DMS53 treated with DMSO at 0.1 percent for 48 hours (cell line): ENCODE data around the gene DNAJC12.
"Not testable (repeated sequence)": the region's sequence is repeated elsewhere in the genome, so short reads cannot be mapped to it uniquely, and the experiment has no call there.

Source experiments
- DNase-seq: peaks from one replicate; lab custom pipeline; 2025; ENCODE audit not compliant: unreplicated experiment; lab: John Stamatoyannopoulos, UW

The DNAJC12 gene

DNA sequence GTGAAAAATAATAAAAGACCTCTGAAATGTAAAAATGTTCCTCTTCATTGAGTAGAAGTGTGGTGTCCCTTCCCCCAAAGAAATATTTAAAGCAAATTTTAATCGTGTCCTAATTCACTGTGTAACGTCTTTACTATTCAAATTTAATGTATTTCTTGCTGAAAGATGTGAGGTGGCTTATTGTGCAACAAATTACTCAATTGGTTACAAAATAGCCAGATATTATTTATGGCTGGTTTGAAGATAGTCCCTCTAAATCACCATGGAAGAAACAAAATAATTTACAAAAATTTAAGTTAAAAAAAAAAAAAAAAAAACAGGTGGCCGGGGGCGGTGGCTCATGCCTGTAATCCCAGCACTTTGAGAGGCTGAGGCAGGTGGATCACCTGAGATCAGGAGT lies 43.7 kb downstream of the DNAJC12 start:
- no peak for DNase-seq

DNA sequence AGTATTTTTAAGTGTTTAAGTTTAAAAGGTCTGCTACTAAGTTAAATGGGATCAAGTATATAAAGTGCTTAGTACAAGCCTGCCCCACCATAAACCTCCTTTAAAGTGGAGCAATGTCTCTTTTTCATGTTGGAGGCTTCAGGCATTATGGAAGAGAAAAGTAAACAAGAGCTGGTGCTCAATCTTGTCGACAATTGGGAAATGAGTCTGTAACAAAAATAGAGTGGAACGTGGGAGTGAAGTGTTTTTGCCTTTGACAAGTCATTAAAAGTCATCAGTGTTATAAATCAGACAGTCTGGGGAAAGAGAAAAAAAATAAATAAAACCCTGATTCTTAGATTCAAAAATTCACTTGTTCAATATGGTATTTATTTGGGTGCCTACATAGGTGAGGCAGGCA lies 44.7 kb downstream of the DNAJC12 start:
- no peak for DNase-seq

DNA sequence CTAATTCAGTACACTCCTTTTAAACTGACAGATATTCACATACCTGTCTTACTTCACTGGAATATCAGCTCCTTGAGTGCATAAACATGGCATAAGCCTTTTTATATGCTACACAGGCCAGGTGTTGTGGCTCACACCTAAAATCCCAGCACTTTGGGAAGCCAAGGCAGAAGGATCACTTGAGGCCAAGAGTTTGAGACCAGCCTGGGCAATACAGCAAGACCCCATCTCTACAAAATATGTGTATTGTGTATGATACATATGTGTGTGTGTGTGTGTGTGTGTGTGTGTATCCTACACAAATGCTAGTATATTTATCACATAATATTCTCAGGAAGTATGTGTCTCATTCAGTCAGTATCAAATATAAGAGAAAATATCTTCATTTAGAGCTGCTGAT lies 45.3 kb downstream of the DNAJC12 start:
- no peak for DNase-seq

DNA sequence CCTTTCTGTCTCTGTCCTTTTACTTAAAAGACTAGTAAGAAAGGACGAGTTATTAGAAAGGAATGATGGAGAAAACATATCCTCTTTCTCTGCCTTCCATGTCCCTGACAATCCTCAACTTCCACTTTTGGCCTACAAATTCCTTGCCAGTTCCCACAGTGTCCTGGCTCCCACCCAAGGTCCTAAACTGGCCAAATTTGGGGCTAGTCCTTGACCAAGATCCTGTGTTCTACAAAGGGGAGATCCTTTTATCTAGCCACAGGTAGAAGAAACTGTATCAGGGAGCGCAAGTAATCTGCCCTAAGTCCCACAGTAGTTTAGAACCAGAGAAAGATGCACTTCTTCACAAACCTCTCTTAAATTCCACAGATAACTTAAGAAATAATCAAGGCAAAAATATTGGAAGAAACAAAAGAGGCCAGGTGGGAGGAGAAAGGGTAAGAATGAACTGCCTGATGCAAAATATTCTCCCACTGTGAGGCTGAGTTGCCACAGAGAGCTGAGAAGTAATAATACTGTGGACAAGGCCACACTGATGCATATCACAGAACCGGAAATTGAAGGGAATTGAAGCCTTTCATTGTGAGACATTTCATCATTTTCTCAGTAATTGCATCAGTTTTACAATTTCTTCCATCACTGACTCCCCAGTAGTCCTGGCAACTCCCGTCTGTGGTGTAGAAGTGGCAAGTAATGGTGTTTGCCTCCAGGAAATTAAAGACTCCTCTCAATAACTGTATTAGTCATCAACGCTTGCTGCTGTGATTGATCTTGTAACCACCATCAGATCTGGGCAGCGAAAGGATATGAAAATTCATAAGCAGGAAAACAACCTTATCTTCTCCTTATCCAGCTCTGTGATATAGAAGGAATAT lies 47.2 kb downstream of the DNAJC12 start:
- peak; percentile 31 for DNase-seq

DNA sequence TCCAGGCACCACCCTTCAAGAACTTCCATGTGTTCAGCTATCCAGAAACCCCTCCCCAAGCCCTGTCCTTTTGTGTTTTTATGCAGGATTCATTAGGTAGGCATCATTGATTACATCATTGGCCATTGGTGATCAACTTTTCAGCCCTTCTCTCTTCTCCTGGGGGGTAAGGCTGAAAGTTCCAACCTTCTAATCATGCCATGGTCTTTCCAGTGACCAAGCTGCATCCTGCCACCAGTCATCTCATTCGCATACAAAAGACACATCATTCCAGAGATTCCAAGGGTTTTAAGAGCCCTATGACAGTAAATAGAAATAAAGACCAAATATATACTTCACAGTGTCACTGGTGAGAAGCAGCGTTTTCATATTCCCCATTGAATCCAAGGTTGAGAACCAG lies 48.2 kb downstream of the DNAJC12 start:
- DNase-seq = no peak

DNA sequence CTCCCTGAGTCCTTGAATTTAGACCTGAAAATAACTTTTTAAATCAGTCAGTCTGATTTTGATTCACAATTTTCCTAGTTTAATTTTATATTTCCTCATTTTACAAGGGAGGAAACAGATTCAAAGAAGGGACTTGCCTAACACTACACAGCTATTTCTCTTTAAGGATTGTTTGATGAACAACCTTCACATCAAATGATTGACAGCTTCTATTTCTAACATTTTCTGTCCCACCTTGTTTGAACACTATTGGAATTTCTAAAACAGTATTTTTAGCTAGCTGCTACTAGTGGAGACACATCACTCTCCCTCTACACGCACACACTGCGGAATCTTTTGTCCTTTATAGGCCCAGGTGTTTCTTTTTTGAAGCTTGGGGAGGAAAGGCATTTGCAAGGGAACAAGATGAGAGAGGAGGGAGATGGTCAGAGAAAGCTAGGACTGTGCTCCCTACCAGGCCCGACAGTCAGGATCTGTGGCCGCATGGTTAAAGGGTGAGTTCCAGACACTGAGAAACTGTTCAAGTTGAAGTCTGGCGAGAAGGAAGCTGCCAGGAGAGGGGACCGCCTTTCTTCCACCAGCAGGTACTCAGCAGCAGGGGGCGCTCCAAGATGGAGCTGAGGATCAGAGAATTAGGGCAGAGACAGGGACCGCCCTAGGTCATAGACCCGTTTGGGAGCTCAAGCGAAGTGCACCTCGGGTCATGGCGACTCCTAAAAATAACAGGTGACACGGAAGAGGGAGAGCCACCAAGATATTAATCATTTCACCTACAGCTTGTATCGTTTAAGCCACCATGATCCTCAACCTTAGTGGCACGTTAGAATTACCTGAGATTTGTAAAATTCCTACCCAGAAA lies 49.7 kb downstream of the DNAJC12 start:
- peak; percentile 64 for DNase-seq

DNA sequence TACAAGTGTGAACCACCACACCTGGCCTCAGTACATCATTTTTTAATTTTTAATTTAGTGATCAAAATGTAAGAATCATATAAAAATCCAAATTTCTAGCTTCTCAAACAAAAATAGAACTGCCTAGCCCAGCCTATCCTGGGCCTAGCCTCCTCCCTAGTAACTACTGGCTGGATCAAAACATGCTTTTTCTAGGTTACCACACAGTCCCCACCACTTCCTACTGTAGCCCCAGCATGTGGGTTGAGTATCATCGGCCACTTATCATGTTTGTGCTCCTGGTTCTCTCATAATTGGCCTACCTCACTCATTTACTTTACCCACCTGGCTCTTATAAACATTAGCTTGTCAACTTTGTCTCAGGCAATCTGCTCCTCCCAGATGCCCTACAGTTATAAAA lies 52.9 kb downstream of the DNAJC12 start:
- DNase-seq = peak; percentile 6

DNA sequence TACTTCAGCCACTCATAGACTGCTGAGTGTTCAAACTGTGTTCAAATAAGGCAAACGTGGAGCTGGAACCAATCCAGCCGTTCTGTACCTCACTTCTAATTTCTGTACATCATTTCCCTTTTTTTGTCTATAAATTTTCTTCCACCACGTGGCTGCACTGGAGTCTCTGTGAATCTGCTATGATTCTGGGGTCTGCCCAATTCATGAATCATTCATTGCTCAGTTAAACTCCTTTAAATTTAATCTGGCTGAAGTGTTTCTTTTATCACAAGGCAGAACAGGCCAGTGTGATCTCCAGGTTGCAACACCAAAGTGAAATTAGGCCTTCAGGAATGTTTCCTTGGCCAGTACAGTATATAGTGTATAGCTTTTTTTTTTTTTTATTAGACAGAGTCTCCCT lies 53.5 kb downstream of the DNAJC12 start:
- no peak for DNase-seq

DNA sequence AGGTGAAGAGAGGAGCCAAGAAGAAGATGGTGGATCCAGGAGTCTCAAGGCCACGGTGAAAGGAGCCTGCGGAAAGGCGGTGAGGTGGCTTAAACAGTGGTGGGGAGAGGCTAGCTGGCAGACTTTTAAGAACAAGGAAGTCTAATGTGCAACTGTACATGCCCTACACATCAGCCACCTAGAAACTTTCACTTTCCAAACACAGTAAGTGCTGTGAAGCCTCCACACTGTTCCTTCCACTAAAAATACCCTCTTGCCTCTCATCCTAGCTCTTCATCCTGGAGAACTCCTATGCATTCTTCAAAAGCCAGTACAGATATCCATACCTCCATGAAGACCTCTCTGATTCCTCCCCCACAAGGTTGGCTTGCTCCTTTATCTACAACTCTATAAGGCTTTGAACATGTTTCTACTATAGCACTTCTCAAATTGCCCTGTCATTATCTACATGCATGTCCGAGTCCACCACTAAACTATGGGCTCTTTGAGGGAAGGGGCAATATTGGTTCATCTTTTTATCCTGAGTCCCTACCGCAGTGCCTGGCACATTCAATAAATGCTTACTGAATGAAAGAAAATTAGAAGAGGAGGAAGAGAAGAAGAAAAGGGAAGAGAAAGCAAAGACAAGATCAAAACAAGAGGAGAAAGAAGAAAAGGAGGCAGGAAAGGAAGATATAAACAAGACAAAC lies 54.2 kb downstream of the DNAJC12 start:
- no peak for DNase-seq

DNA sequence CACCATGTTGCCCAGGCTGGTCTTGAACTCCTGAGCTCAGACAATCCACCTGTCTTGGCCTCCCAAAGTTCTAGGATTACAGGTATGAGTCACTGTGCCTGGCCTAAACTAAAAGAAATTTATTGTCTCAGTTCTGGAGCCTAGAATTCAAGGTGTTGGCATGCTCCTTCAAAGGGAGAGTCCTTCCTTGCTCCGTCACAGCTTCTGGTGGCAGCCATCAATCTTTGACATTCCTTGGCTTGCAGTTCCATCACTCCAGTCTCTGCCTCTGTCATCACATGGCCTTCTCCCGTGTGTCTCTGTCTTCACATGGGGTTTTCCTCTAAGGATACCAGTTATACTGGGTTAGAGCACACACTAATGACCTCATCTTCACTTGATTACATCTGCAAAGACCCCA lies 55.5 kb downstream of the DNAJC12 start:
- DNase-seq = no peak

DNA sequence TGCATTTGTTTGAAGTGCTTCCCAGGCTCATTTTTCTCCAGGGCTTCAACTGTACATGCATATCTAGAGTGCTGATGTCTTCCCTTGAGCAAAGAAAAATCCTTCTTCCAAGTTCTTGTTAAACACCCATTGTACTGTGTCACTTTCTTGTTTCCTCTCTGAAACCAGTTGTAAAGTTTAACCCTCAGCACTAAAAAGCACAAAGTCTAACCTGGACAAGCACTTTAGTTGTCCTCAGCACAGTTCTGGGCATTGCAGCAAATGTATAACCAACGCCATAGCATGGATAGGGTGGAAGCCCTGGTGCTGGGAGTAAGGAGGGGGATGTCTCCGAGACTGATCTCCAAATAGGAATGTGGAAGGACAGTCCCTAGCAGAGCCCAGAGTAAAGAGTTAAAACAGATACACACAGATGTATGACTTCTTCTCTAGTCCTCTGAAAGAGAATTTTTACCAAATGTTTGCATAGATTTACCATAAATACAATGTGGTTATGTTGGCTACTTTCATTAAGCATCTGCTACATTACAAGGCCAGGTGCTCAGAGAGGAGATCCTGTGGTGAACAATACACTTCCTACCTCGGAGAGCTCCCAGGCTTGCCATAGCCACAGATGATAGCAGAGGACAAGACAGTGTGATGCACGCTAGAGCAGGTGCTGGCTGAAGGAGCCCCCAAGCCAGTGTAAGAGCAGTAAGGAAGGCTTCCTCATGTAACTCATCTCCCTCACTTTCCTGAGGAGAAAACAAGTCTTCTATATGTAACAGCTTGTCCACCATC lies 57.0 kb downstream of the DNAJC12 start:
- DNase-seq = no peak

DNA sequence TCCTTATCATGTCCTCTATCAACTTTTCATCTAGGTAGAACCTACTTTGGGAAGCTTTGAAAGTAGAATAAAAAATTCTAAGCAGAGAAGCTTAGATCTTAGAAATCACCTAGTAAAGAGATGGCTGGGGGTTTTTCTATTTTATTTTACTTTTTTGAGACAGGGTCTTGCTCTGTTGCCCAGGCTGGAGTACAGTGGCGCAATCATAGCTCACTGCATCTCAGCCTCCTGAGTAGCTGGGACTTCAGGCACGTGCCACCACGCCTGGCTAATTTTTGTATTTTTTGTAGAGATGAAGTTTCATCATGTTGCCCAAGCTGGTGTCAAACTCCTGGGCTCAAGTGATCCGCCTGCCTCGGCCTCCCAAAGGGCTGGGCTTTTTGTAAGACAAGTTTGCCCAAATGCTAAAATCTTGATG lies 57.8 kb downstream of the DNAJC12 start:
- not testable (repeated sequence) for DNase-seq

DNA sequence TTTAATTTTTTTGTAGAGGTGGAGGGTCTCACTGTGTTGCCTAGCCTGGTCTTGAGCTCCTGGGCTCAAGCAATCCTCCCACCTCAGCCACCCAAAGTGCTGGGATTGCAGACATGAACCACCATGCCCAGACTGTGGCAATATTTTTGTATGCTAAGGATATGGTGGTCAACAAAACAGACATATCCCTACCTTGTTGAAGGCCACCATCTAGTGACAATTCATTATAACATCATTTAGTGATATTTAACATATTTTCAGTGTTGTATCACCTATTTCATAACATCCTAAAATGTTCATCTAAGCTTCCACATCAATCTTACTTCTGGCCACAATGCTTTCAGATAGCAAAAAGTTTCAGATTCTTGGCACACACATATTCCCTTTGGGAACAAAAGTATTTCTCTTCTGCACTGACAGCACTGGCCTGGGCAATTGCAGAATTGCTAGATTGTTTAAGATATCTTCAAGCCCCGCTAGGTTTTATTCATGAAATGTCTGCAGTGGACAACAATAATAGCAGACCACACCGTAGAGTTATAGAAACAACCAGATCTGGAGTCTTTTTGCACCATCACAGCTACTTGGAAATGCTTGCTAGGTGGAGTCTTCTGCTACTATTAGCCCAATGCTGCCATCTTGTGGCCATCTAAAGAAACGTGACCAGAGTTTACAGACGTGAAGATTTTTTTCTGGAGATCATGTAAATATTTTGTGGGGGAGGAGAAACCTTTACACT lies 58.4 kb downstream of the DNAJC12 start:
- DNase-seq = peak; percentile 87

DNA sequence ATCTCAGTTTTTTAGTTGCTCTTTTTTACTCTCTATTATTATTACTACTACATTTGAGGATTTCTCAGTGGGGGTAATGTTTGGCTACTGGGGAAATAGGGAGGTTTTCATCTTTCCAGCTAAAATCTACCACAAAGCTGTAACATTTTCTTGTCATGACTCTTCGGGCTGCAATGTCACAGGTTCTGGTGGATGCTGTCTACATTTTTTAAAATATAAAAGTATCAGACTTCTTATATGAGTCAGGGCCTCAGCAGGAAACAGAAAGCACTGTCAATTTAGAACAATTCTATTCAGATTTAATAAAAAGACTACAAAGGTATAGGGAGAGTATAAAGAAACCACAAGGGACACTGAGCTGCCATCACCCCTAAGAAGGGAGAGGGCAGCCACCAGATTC lies 61.6 kb downstream of the DNAJC12 start:
- DNase-seq = no peak

DNA sequence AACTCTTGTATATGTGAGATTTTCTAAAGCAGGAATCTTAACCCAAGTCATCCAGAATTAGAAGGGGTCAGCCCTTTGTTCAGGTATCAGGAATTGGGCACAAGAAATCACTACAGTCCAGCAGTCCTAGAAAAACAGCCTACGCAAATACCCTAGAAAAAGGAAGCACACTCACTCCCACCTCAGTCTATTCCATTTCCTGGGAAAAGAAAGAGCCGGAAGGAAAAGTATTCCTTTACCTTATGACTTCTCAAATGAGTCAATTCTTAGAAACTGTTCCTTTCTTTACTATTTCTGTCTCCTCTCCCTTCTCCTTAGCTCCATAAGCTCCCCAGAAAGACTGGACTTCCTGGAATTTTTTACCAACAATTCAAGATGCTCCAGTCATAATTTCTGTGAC lies 62.7 kb downstream of the DNAJC12 start:
- DNase-seq = no peak

DNA sequence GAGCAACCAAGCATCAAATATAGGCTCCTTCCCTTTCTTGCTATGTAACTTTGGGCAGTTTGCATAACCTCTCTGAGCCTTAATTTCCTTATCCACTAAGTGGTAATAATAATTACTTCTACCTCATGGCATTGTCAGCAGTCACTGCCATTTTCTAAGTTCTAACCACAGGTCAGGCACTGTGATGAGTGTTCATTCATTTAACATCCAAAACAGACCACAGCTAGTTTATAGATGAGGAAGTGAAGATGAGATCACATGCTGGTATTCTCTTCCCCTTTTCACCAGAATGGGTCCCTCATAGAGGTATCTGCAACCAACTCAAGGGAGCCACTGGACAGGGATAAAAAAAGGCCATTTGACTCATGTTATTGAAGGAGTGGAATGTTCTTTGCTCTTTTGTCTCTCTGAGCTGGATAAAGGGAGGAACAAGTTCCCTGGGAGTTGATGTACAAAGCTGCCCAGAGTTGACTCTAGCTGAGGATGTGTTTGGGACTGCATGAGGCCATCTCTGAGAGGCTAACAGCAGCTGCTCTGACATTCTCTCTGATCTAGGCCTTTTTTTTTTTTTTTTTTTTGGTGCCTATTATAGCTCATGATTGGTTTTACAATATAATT lies 65.0 kb downstream of the DNAJC12 start:
- DNase-seq = no peak

DNA sequence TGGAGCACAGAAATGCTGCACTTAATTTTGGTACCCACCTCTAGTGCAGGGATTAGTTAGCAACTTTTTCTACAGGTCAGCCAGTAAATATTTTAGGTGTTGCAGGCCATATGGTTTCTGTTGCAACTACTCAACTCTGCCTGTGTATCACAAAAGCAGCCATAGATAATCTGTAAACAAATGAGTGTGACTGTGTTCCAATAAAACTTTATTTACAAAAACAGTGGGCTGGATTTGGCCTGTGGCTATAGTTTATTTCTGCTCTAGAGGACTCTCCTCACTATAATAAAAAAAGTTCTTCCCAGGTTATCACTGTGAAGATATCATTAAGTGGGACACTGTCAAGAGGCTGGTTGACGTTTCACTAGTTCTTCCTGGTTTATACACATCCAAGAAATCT lies 65.8 kb downstream of the DNAJC12 start:
- DNase-seq = no peak

DNA sequence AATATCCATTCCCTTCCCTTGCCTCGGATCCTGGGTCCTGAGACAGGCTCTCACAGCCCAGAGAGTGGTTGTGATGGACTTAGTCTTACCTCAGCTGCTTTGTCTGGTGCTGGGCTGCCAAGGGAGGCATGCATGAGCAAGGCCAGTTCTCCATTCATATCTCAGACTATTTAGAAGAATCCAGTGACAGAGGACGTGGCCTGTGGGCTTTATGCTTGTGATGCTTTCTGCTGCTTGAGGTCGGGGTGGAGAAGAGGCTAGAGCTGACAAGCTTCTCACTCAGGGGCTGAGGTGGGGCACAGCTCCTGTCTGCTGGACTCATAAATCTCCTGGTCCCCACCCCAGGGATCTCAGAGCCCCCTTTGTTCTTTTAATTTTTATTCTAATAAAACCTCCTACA lies 66.8 kb downstream of the DNAJC12 start:
- DNase-seq = no peak

DNA sequence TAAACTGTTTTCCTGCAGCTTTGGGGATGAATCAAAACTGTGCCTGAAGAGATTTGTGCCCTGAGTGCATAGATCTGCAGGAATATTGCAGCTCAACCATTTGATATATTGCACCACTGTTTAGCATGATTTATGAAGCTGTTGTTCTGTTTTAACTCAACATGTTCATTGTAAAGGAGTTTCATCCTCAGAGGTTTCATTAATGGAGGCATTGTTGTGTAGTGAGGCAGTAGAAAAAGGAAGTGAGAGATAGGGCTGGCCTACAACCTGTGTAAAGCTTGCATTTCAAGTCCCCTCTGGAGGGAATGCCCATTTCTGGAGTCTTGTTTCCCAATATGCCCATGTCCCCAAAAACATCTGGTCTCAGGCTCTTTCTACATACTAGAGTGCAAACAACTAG lies 67.5 kb downstream of the DNAJC12 start:
- no peak for DNase-seq

DNA sequence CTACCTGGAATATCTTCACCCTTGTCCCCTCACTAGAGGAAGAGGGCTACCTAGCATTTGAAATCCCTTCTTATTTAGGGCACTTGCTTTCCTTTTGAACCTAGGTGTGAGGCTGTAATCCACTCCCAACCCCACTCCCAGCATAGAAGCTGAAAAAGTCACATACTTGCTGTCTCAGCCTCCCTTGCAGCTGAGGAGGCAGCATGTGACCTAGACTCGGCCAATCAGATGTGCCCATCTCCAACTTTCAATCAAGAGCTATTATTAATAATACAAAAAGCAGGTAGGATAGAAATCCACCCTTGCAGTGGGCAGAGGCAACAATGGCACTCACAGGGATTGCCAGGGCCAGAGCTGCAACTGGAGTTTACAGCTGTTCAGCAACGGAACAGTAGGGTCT lies 70.7 kb downstream of the DNAJC12 start:
- DNase-seq = no peak
